Fibroblast of the aortic adventitia (primary cell): Measurements from ENCODE around the gene IGSF11. TPM values are rescaled to one million over a fixed set of nuclear protein-coding genes. Genes with fewer than 3 reads are reported as not detected.
"Not testable (repeated sequence)": the region's sequence is repeated elsewhere in the genome, so short reads cannot be mapped to it uniquely, and the experiment has no call there.

Experiments used
- DNase-seq: peaks from one replicate; pipeline ENCODE4 v3.0.0-alpha.2; 2010; ENCODE audit warnings: low read depth
- H3K4me3 ChIP-seq: 2 replicates; pipeline ENCODE4 v1.5.1; 2011; ENCODE audit warnings: low read depth, mild to moderate bottlenecking, control low read depth, low read length, moderate library complexity
- total RNA-seq: library from RNA; depleted of rRNA; stranded (reverse); fragments of >200 nt; gene quantifications from 2 replicates; pipeline ENCODE4 v1.2.3, GENCODE V29; 2012; ENCODE audit warnings: low replicate concordance
- TF ChIP-seq, protein P1 (sequence below): IDR thresholded peaks from 2 replicates; pipeline ENCODE4 v1.5.1; 2011; ENCODE audit warnings: mild to moderate bottlenecking, low read length, control low read depth, inconsistent platforms; ENCODE audit not compliant: insufficient read depth

IGSF11 gene, protein sequence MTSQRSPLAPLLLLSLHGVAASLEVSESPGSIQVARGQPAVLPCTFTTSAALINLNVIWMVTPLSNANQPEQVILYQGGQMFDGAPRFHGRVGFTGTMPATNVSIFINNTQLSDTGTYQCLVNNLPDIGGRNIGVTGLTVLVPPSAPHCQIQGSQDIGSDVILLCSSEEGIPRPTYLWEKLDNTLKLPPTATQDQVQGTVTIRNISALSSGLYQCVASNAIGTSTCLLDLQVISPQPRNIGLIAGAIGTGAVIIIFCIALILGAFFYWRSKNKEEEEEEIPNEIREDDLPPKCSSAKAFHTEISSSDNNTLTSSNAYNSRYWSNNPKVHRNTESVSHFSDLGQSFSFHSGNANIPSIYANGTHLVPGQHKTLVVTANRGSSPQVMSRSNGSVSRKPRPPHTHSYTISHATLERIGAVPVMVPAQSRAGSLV
- total RNA-seq: not detected in 2 replicates

DNA sequence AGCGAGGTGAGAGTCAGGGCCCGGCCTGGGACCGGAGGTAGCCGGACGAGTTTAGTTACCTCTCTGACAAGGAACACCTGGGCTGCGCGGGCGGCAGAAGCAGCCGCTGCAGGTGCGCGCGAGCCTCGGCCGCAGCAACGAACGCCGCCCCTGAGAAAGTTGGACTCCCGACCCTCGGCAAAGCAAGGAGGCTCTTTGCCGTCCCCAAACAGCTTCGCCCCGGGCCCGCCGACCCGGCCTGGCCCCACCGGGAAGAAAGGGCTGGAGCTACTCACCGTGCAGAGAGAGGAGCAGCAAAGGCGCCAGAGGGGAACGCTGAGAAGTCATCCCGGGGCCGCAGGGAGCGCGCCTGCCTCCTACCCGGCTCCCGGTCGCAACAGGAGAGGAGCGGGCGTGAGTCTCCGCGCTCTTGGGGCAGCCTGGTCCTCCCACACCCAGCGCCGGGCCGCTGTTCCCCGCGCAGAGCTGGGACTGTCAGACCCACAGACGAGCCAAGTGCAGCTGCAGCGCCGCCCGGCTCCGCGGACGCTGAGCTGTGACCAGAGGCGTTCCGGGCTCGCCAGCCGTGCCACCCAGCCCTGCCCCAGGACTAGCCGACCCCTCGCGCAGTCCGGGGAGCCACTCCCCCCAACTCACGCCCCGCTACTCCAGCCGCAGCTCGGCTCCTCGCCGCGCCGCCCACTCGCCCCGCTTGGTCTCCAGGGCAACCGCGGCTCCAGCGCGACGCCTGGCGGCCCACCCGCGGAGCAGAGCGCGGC, at the start of gene IGSF11:
Gene IGSF11 (minus strand): TSS at position 591 of the 758 bp plus-strand sequence. CDS start 264 bp downstream, at position 327.
- TF ChIP-seq, protein P1, sequence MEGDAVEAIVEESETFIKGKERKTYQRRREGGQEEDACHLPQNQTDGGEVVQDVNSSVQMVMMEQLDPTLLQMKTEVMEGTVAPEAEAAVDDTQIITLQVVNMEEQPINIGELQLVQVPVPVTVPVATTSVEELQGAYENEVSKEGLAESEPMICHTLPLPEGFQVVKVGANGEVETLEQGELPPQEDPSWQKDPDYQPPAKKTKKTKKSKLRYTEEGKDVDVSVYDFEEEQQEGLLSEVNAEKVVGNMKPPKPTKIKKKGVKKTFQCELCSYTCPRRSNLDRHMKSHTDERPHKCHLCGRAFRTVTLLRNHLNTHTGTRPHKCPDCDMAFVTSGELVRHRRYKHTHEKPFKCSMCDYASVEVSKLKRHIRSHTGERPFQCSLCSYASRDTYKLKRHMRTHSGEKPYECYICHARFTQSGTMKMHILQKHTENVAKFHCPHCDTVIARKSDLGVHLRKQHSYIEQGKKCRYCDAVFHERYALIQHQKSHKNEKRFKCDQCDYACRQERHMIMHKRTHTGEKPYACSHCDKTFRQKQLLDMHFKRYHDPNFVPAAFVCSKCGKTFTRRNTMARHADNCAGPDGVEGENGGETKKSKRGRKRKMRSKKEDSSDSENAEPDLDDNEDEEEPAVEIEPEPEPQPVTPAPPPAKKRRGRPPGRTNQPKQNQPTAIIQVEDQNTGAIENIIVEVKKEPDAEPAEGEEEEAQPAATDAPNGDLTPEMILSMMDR: no peak
- H3K4me3 ChIP-seq: peak within 1 kb of the TSS; percentile 65
- peak; percentile 17 for DNase-seq

DNA sequence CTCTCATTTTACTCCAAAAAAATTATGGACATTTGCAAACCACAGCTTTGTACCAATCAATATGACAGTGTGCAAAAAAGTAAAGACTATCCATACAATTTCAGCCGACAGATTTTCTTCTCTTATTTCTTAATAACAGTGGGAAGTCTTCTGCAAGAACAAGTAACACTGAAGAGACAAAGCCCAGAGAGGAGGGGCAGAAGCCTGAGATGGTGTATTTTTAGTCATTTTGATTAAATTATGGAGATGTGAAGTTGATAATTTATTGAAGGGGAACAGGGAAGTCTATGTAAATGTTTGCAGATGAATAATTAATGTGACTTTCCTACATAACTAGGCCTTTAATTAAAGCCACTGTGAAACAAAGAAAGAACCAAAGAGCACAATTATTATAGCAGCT, 45.7 kb upstream of the IGSF11 start:
- no peak overlapping the region for H3K4me3 ChIP-seq
- no peak for DNase-seq
- TF ChIP-seq, protein P1: no peak

DNA sequence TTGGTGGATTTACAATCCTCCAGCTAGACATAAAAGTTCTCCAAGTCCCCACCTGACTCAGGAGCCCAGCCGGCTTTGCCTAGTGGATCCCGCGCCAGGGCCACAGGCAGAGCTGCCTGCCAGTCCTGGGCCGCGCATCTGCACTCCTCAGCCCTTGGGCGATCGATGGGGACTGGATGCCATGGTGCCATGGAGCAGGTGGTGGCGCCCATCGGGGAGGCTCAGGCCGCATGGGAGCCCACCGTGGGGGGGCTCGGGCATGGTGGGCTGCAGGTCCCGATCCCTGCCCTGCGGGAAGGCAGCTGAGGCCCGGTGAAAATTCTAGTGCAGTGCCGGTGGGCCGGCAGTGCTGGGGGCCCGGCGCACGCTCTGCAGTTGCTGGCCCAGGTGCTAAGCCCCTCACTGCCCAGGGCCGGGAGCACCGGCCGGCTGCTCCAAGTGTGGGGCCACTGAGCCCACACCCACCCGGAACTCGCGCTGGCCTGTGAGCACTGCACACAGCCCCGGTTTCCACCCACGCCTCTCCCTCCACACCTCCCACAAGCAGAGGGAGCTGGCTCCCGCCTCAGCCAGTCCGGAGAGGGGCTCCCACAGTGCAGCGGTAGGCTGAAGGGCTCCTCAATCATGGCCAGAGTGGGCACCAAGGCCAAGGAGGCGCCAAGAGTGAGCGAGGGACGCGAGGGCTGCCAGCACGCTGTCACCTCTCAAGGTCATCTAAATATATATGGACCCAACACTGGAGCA, 38.8 kb upstream of the IGSF11 start:
- TF ChIP-seq, protein P1: no peak
- no peak for DNase-seq

DNA sequence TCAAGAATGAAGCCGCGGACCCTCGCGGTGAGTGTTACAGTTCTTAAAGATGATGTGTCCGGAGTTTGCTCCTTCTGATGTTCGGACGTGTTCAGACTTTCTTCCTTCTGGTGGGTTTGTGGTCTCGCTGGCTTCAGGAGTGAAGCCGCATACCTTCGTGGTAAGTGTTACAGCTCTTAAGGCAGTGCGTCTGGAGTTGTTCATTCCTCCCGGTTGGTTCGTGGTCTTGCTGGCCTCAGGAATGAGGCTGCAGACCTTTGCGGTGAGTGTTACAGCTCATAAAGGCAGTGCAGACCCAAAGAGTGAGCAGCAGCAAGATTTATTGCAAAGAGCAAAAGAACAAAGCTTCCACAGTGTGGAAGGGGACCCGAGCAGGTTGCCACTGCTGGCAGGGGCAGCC, 37.8 kb upstream of the IGSF11 start:
- not testable (repeated sequence) for H3K4me3 ChIP-seq, DNase-seq

More for the DNA sequence above, 38.8 kb upstream of the IGSF11 start:
- H3K4me3 ChIP-seq: no peak overlapping the region

DNA sequence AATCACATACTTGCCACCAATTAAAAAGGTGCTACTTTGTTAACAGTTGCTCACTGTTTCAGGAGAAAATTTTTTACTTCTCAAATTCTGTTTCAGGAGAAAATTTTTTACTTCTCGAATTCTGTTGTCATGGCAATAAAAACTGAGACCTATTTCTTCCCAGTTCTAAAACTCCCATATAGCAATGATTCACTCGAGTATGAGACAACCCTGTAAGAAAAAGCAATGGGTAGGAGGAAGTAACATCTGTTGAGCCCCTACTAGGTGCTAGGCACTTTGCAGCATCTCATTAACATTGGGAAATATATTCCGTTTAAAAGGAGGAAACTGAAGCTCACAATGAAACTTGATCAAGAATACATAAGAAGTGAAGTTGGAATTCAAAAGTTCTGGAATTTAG, 35.1 kb upstream of the IGSF11 start:
- TF ChIP-seq, protein P1: no peak
- H3K4me3 ChIP-seq: no peak overlapping the region
- DNase-seq: no peak

DNA sequence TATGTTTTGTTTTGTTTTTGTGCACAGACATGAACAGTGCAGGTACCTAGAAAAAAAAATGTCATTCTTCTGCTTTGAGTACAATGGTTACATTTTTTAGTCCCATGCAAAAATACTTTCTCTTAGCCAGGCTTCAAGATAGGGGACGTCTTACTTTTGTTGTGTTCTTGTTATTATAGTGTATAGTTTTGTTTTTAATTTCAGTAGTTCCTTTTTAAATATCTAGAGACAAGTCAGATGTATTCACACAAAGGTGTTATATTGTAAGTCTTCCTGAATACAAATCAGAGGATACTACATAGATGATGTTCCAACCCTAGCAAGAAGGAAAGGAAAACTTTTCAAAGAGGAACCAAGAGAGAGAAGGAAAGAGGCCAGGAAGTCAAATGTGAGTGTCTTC, 28.8 kb upstream of the IGSF11 start:
- H3K4me3 ChIP-seq: no peak overlapping the region
- TF ChIP-seq, protein P1: no peak
- DNase-seq: no peak
